SK-N-SH treated with all-trans-retinoic acid at 6 μM for 48 hours (cell line): ENCODE data around the gene CPNE8.

Experiments
- ATAC-seq: fragments of 200-7000 bp; cut with Tn5 transposase; 3 replicates; pipeline ENCODE4 v1.9.1; 2020; ENCODE audit warnings: mild to moderate bottlenecking, moderate library complexity
- ARNTL ChIP-seq: fragments of 450-650 bp; formaldehyde crosslinking; IDR thresholded peaks from 2 replicates; pipeline ENCODE4 v1.5.0; 2020; ENCODE audit warnings: low read depth, mild to moderate bottlenecking, moderate library complexity, borderline replicate concordance
- ESRRG ChIP-seq: fragments of 250-450 bp; sonication (Bioruptor Pico); IDR thresholded peaks from 2 replicates; pipeline ENCODE4 v1.6.1; 2021; ENCODE audit warnings: mild to moderate bottlenecking
- GLIS3 ChIP-seq: fragments of 250-450 bp; sonication (Bioruptor Pico); IDR thresholded peaks from 2 replicates; pipeline ENCODE4 v1.5.0; 2020; ENCODE audit warnings: mild to moderate bottlenecking, moderate library complexity
- OSR1 ChIP-seq: fragments of 250-450 bp; sonication (Bioruptor Pico); IDR thresholded peaks from 2 replicates; pipeline ENCODE4 v1.8.0; 2022; ENCODE audit warnings: moderate library complexity, mild to moderate bottlenecking, inconsistent platforms
- PPARA ChIP-seq: fragments of 250-450 bp; sonication (Bioruptor Pico); IDR thresholded peaks from 2 replicates; pipeline ENCODE4 v1.5.0; 2020; ENCODE audit warnings: mild to moderate bottlenecking, borderline replicate concordance
- RARB ChIP-seq: fragments of 250-450 bp; sonication (Bioruptor Pico); IDR thresholded peaks from 2 replicates; pipeline ENCODE4 v1.8.0; 2021; ENCODE audit warnings: mild to moderate bottlenecking, moderate library complexity
- SNAI2 ChIP-seq: fragments of 250-450 bp; sonication (Bioruptor Pico); IDR thresholded peaks from 2 replicates; pipeline ENCODE4 v1.5.0; 2020; ENCODE audit warnings: mild to moderate bottlenecking, moderate library complexity
- TCF4 ChIP-seq: fragments of 250-450 bp; sonication (Bioruptor Pico); IDR thresholded peaks from 2 replicates; pipeline ENCODE4 v1.8.0; 2021; ENCODE audit warnings: mild to moderate bottlenecking, moderate library complexity, borderline replicate concordance
- ZC3H10 ChIP-seq: fragments of 250-450 bp; sonication (Bioruptor Pico); IDR thresholded peaks from 2 replicates; pipeline ENCODE4 v1.5.1; 2021; ENCODE audit warnings: mild to moderate bottlenecking, moderate library complexity
- ZFP3 ChIP-seq: fragments of 250-450 bp; sonication (Bioruptor Pico); IDR thresholded peaks from 2 replicates; pipeline ENCODE4 v1.5.0; 2020; ENCODE audit warnings: mild to moderate bottlenecking, moderate library complexity
- ZFP30 ChIP-seq: fragments of 450-650 bp; formaldehyde crosslinking; IDR thresholded peaks from 2 replicates; pipeline ENCODE4 v1.5.0; 2022; ENCODE audit warnings: mild to moderate bottlenecking, moderate library complexity
- ZNF8 ChIP-seq: fragments of 450-650 bp; formaldehyde crosslinking; IDR thresholded peaks from 2 replicates; pipeline ENCODE4 v1.5.0; 2020; ENCODE audit warnings: mild to moderate bottlenecking, moderate library complexity
- TF ChIP-seq, protein P1 (sequence below): fragments of 250-450 bp; sonication (Bioruptor Pico); IDR thresholded peaks from 2 replicates; pipeline ENCODE4 v1.8.0; 2021; ENCODE audit warnings: low read depth, mild to moderate bottlenecking, moderate library complexity, borderline replicate concordance
- TF ChIP-seq, protein P2 (sequence below): fragments of 250-450 bp; sonication (Bioruptor Pico); IDR thresholded peaks from 2 replicates; pipeline ENCODE4 v1.5.1; 2021; ENCODE audit warnings: mild to moderate bottlenecking, moderate library complexity
- TF ChIP-seq, protein P3 (sequence below): fragments of 250-450 bp; sonication (Bioruptor Pico); IDR thresholded peaks from 2 replicates; pipeline ENCODE4 v1.8.0; 2020; ENCODE audit warnings: mild to moderate bottlenecking, moderate library complexity, borderline replicate concordance
- TF ChIP-seq, protein P4 (sequence below): fragments of 250-450 bp; sonication (Bioruptor Pico); IDR thresholded peaks from 2 replicates; pipeline ENCODE4 v1.5.0; 2020; ENCODE audit warnings: mild to moderate bottlenecking, moderate library complexity
- TF ChIP-seq, protein P5 (sequence below): fragments of 250-450 bp; sonication (Bioruptor Pico); IDR thresholded peaks from 2 replicates; pipeline ENCODE4 v1.5.1; 2020; ENCODE audit warnings: low read depth, mild to moderate bottlenecking, moderate library complexity

CPNE8 gene

DNA sequence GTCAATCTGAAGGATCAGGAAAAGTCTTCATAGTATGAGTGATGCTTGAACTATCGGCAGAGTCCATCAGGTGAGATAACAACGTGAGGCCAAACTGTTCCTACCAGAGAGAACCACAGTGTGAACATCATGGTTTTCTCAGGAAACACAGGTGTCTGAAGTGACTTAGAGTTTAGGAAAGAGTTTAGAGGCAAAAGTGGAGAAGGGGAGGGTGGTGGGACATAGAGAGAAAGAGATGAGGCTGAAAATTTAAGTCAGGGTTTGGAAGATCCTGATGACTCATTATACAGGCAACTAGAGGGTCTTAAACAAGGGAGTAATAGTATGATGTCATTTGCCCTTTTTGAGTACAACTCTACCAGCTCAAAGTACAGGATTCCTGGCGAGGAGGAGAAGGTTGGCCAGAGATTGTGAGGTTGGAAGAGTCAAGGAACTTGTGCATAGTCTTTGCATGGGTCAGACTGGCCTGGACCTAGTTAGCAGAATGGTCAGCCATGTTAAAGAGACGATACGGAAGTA is 16.0 kb downstream of the CPNE8 start (continued):
- TF ChIP-seq, protein P1, sequence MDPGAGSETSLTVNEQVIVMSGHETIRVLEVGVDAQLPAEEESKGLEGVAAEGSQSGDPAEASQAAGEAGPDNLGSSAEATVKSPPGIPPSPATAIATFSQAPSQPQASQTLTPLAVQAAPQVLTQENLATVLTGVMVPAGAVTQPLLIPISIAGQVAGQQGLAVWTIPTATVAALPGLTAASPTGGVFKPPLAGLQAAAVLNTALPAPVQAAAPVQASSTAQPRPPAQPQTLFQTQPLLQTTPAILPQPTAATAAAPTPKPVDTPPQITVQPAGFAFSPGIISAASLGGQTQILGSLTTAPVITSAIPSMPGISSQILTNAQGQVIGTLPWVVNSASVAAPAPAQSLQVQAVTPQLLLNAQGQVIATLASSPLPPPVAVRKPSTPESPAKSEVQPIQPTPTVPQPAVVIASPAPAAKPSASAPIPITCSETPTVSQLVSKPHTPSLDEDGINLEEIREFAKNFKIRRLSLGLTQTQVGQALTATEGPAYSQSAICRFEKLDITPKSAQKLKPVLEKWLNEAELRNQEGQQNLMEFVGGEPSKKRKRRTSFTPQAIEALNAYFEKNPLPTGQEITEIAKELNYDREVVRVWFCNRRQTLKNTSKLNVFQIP (CRISPR knock-in tag), result no peak
- TF ChIP-seq, protein P2, sequence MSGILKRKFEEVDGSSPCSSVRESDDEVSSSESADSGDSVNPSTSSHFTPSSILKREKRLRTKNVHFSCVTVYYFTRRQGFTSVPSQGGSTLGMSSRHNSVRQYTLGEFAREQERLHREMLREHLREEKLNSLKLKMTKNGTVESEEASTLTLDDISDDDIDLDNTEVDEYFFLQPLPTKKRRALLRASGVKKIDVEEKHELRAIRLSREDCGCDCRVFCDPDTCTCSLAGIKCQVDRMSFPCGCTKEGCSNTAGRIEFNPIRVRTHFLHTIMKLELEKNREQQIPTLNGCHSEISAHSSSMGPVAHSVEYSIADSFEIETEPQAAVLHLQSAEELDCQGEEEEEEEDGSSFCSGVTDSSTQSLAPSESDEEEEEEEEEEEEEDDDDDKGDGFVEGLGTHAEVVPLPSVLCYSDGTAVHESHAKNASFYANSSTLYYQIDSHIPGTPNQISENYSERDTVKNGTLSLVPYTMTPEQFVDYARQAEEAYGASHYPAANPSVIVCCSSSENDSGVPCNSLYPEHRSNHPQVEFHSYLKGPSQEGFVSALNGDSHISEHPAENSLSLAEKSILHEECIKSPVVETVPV (CRISPR knock-in tag), result no peak
- TF ChIP-seq ZNF8 (CRISPR knock-in tag) (no peak), ZFP30 (no peak), TCF4 (CRISPR knock-in tag) (no peak), OSR1 (no peak), ESRRG (CRISPR knock-in tag) (no peak), PPARA (CRISPR knock-in tag) (no peak), GLIS3 (CRISPR knock-in tag) (no peak)
- TF ChIP-seq, protein P3, sequence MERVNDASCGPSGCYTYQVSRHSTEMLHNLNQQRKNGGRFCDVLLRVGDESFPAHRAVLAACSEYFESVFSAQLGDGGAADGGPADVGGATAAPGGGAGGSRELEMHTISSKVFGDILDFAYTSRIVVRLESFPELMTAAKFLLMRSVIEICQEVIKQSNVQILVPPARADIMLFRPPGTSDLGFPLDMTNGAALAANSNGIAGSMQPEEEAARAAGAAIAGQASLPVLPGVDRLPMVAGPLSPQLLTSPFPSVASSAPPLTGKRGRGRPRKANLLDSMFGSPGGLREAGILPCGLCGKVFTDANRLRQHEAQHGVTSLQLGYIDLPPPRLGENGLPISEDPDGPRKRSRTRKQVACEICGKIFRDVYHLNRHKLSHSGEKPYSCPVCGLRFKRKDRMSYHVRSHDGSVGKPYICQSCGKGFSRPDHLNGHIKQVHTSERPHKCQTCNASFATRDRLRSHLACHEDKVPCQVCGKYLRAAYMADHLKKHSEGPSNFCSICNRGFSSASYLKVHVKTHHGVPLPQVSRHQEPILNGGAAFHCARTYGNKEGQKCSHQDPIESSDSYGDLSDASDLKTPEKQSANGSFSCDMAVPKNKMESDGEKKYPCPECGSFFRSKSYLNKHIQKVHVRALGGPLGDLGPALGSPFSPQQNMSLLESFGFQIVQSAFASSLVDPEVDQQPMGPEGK (CRISPR knock-in tag), result no peak

DNA sequence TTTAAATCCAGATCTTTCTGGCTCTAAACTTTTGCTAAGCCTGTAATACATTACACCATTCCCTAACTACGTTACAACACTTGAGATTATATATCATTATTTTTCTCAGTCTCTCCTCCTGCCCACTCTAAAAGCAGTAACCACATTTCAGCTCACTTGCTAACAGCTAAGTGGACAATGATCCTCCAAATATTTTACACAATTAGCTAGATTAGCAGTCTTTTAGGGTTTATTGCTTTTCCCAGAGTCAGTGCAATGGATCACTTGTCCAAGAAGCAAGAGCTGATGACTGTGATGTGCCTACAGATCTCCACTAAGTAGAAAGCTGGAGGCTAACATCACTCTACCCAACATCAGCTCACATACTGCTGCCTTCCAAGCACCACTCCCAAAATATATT is 17.6 kb downstream of the CPNE8 start:
- TF ChIP-seq ZNF8 (CRISPR knock-in tag) (no peak), RARB (CRISPR knock-in tag) (no peak), SNAI2 (CRISPR knock-in tag) (no peak), ZFP30 (no peak), ZC3H10 (CRISPR knock-in tag) (no peak), GLIS3 (CRISPR knock-in tag) (no peak), ZFP3 (CRISPR knock-in tag) (no peak), ARNTL (no peak)
- TF ChIP-seq, protein P2 (CRISPR knock-in tag), result no peak
- TF ChIP-seq, protein P4, sequence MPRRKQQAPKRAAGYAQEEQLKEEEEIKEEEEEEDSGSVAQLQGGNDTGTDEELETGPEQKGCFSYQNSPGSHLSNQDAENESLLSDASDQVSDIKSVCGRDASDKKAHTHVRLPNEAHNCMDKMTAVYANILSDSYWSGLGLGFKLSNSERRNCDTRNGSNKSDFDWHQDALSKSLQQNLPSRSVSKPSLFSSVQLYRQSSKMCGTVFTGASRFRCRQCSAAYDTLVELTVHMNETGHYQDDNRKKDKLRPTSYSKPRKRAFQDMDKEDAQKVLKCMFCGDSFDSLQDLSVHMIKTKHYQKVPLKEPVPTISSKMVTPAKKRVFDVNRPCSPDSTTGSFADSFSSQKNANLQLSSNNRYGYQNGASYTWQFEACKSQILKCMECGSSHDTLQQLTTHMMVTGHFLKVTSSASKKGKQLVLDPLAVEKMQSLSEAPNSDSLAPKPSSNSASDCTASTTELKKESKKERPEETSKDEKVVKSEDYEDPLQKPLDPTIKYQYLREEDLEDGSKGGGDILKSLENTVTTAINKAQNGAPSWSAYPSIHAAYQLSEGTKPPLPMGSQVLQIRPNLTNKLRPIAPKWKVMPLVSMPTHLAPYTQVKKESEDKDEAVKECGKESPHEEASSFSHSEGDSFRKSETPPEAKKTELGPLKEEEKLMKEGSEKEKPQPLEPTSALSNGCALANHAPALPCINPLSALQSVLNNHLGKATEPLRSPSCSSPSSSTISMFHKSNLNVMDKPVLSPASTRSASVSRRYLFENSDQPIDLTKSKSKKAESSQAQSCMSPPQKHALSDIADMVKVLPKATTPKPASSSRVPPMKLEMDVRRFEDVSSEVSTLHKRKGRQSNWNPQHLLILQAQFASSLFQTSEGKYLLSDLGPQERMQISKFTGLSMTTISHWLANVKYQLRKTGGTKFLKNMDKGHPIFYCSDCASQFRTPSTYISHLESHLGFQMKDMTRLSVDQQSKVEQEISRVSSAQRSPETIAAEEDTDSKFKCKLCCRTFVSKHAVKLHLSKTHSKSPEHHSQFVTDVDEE, result no peak
- TF ChIP-seq, protein P3 (CRISPR knock-in tag), result no peak
- TF ChIP-seq, protein P5, sequence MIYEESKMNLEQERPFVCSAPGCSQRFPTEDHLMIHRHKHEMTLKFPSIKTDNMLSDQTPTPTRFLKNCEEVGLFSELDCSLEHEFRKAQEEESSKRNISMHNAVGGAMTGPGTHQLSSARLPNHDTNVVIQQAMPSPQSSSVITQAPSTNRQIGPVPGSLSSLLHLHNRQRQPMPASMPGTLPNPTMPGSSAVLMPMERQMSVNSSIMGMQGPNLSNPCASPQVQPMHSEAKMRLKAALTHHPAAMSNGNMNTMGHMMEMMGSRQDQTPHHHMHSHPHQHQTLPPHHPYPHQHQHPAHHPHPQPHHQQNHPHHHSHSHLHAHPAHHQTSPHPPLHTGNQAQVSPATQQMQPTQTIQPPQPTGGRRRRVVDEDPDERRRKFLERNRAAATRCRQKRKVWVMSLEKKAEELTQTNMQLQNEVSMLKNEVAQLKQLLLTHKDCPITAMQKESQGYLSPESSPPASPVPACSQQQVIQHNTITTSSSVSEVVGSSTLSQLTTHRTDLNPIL (CRISPR knock-in tag), result no peak
- ATAC-seq, result no peak
